HFF-Myc (cell line): ENCODE measurements around the gene TRPM4.
A peak's percentile ranks its signal among the peaks of the same experiment; 100 is the strongest.
"Not testable (repeated sequence)": the region's sequence is repeated elsewhere in the genome, so short reads cannot be mapped to it uniquely, and the experiment has no call there.

Experiments
- DNase-seq: peaks from one replicate; pipeline ENCODE4 v3.0.0-alpha.2; 2011; ENCODE audit warnings: low read depth; ENCODE audit errors: extremely low read depth
- H3K4me3 ChIP-seq: replicated peaks from 2 replicates; pipeline ENCODE4 v1.5.1; 2011; ENCODE audit warnings: low read depth, mild to moderate bottlenecking, control low read depth, low read length
- CTCF ChIP-seq: IDR thresholded peaks from 2 replicates; pipeline ENCODE4 v1.5.1; 2012; ENCODE audit warnings: mild to moderate bottlenecking, low read depth, low read length, control low read depth; ENCODE audit errors: missing control alignments

TRPM4 gene

GRCh38 chr19:49136771-49137171 lies 20.8 kb upstream of the TRPM4 start:
- TF ChIP-seq CTCF, result no peak
- no peak overlapping the region for H3K4me3 ChIP-seq
- DNase-seq, result no peak

GRCh38 chr19:49140951-49141350 lies 16.6 kb upstream of the TRPM4 start:
- TF ChIP-seq CTCF, result no peak
- H3K4me3 ChIP-seq, result no peak overlapping the region
- no peak for DNase-seq

- no peak for TF ChIP-seq CTCF
- no peak overlapping the region for H3K4me3 ChIP-seq
- no peak for DNase-seq
These were observed 16.2 kb upstream of the TRPM4 start for GRCh38 chr19:49141352-49141751.

GRCh38 chr19:49142866-49143335 lies 14.7 kb upstream of the TRPM4 start:
- DNase-seq, result no peak
- no peak for TF ChIP-seq CTCF
- peak overlapping the region; percentile 54 for H3K4me3 ChIP-seq

GRCh38 chr19:49145573-49146407 lies 11.8 kb upstream of the TRPM4 start:
- no peak overlapping the region for H3K4me3 ChIP-seq
- no peak for DNase-seq
- TF ChIP-seq CTCF, result peak; percentile 84

- not testable (repeated sequence) for H3K4me3 ChIP-seq, DNase-seq
These were observed 11.2 kb upstream of the TRPM4 start for GRCh38 chr19:49146408-49146770.

GRCh38 chr19:49148044-49148682 lies 9.4 kb upstream of the TRPM4 start:
- H3K4me3 ChIP-seq, result no peak overlapping the region
- TF ChIP-seq CTCF, result no peak
- DNase-seq, result no peak
